GM23338 (cell line): ENCODE data around the gene KLF9. TPM values are rescaled to one million over a fixed set of nuclear protein-coding genes. Genes with fewer than 3 reads are reported as not detected.

ENCODE experiments used
- ATAC-seq: fragments of 200-7000 bp; cut with Tn5 transposase; 3 replicates; pipeline ENCODE4 v1.9.1; 2020
- DNase-seq: peaks from one replicate; pipeline ENCODE4 v3.0.0-alpha.2; 2015; ENCODE audit warnings: low spot score
- H2AFZ ChIP-seq: fragments of 200-600 bp; sonication (generic); 2 replicates; pipeline ENCODE4 v1.8.0; 2016; ENCODE audit warnings: antibody characterized with exemption, mild to moderate bottlenecking, moderate library complexity
- H3F3A ChIP-seq: fragments of 200-600 bp; sonication (generic); replicated peaks from 2 replicates; pipeline ENCODE4 v1.8.0; 2017; ENCODE audit warnings: antibody characterized with exemption, mixed run types, low read depth
- H3K27ac ChIP-seq: fragments of 200-600 bp; sonication (generic); 2 replicates; pipeline ENCODE4 v1.6.1; 2016; ENCODE audit warnings: low read depth
- H3K27me3 ChIP-seq: fragments of 200-600 bp; sonication (generic); 2 replicates; pipeline ENCODE4 v1.8.0; 2016; ENCODE audit warnings: mild to moderate bottlenecking, mixed run types, moderate library complexity; ENCODE audit not compliant: insufficient read depth
- H3K36me3 ChIP-seq: fragments of 200-600 bp; sonication (generic); 2 replicates; pipeline ENCODE4 v1.8.0; 2016; ENCODE audit warnings: mild to moderate bottlenecking; ENCODE audit not compliant: insufficient read depth
- H3K4me1 ChIP-seq: fragments of 200-600 bp; sonication (generic); 2 replicates; pipeline ENCODE4 v1.8.0; 2016; ENCODE audit warnings: mild to moderate bottlenecking, moderate library complexity; ENCODE audit not compliant: insufficient read depth
- H3K4me2 ChIP-seq: fragments of 200-600 bp; sonication (generic); 2 replicates; pipeline ENCODE4 v1.7.1; 2017; ENCODE audit warnings: mixed run types
- H3K4me3 ChIP-seq: fragments of 200-600 bp; sonication (generic); 2 replicates; pipeline ENCODE4 v1.6.1; 2016; ENCODE audit warnings: mixed run types
- H3K79me2 ChIP-seq: fragments of 200-600 bp; sonication (generic); replicated peaks from 2 replicates; pipeline ENCODE4 v1.8.0; 2017; ENCODE audit warnings: mild to moderate bottlenecking; ENCODE audit not compliant: insufficient read depth
- H3K9me2 ChIP-seq: fragments of 200-600 bp; sonication (generic); 2 replicates; pipeline ENCODE4 v1.8.0; 2017; ENCODE audit not compliant: insufficient read depth
- H4K20me1 ChIP-seq: fragments of 200-600 bp; sonication (generic); replicated peaks from 2 replicates; pipeline ENCODE4 v1.8.0; 2017; ENCODE audit warnings: mild to moderate bottlenecking; ENCODE audit not compliant: insufficient read depth
- H3K27ac Mint-ChIP-seq: 2 replicates; pipeline ENCODE4 v1.8.0; 2020; ENCODE audit warnings: inconsistent platforms, mild to moderate bottlenecking, moderate library complexity, mixed read lengths
- H3K27me3 Mint-ChIP-seq: 3 replicates; pipeline ENCODE4 v1.8.0; 2022; ENCODE audit warnings: low read depth, mild to moderate bottlenecking, moderate library complexity, mixed read lengths, inconsistent platforms; ENCODE audit not compliant: insufficient read depth, poor library complexity
- H3K36me3 Mint-ChIP-seq: 3 replicates; pipeline ENCODE4 v1.8.0; 2021; ENCODE audit warnings: low read depth, mild to moderate bottlenecking, inconsistent platforms, moderate library complexity, mixed read lengths
- H3K4me1 Mint-ChIP-seq: 3 replicates; pipeline ENCODE4 v1.8.0; 2020; ENCODE audit warnings: mild to moderate bottlenecking, inconsistent platforms, mixed read lengths
- H3K4me3 Mint-ChIP-seq: 3 replicates; pipeline ENCODE4 v1.8.0; 2021; ENCODE audit warnings: moderate library complexity, mild to moderate bottlenecking, inconsistent platforms, mixed read lengths
- H3K9me3 Mint-ChIP-seq: 3 replicates; pipeline ENCODE4 v1.8.0; 2020; ENCODE audit warnings: moderate library complexity, mild to moderate bottlenecking, inconsistent platforms, mixed read lengths
- CREB1 ChIP-seq: fragments of 250-450 bp; sonication (Bioruptor Pico); IDR thresholded peaks from 2 replicates; pipeline ENCODE4 v1.5.0; 2020; ENCODE audit warnings: low read depth, mild to moderate bottlenecking, moderate library complexity
- ETS1 ChIP-seq: IDR thresholded peaks from 2 replicates; pipeline ENCODE4 v1.6.1; 2016; ENCODE audit warnings: antibody characterized with exemption
- EZH2 ChIP-seq: fragments of 200-600 bp; sonication (generic); IDR thresholded peaks from one replicate; pipeline ENCODE4 v1.8.0; 2017; ENCODE audit warnings: antibody characterized with exemption, mild to moderate bottlenecking, low read depth; ENCODE audit not compliant: unreplicated experiment
- EZH2phosphoT487 ChIP-seq: fragments of 200-600 bp; sonication (generic); IDR thresholded peaks from one replicate; pipeline ENCODE4 v1.8.1; 2018; ENCODE audit warnings: antibody characterized with exemption; ENCODE audit not compliant: unreplicated experiment
- JUNB ChIP-seq: IDR thresholded peaks from one replicate; pipeline ENCODE4 v1.6.1; 2016; ENCODE audit warnings: antibody characterized with exemption; ENCODE audit not compliant: unreplicated experiment
- NANOG ChIP-seq: IDR thresholded peaks from 2 replicates; pipeline ENCODE4 v1.6.1; 2016; ENCODE audit warnings: antibody characterized with exemption, borderline replicate concordance
- POLR2AphosphoS5 ChIP-seq: IDR thresholded peaks from 2 replicates; pipeline ENCODE4 v1.6.1; 2016; ENCODE audit warnings: antibody characterized with exemption, low read depth
- STAT1 ChIP-seq: IDR thresholded peaks from one replicate; pipeline ENCODE4 v1.6.1; 2016; ENCODE audit warnings: antibody characterized with exemption; ENCODE audit not compliant: unreplicated experiment
- ZNF114 ChIP-seq: fragments of 250-450 bp; sonication (Bioruptor Pico); IDR thresholded peaks from 2 replicates; pipeline ENCODE4 v1.5.0; 2020; ENCODE audit warnings: mild to moderate bottlenecking, moderate library complexity
- ZNF331 ChIP-seq: fragments of 250-450 bp; sonication (Bioruptor Pico); IDR thresholded peaks from 2 replicates; pipeline ENCODE4 v1.5.0; 2020; ENCODE audit warnings: low read depth, mild to moderate bottlenecking, moderate library complexity
- ZNF462 ChIP-seq: fragments of 250-450 bp; sonication (Bioruptor Pico); IDR thresholded peaks from 2 replicates; pipeline ENCODE4 v1.5.0; 2020; ENCODE audit warnings: mild to moderate bottlenecking, moderate library complexity
- polyA plus RNA-seq: library from polyadenylated mRNA; unstranded; fragments of >200 nt; fragmentation: Nextera tagmentation; extraction: Ambion mirVana; gene quantifications from 2 replicates; pipeline ENCODE4 v1.2.1, GENCODE V29; 2016
- total RNA-seq: library from RNA; depleted of rRNA; stranded (reverse); fragments of >200 nt; shearing (Covaris generic); gene quantifications from 2 replicates; pipeline ENCODE4 v1.2.3, GENCODE V29; 2014
- TF ChIP-seq, protein P1 (sequence below), 2 experiments: fragments of 200-600 bp in 1 of 2; sonication (generic) in 1 of 2; conservative IDR thresholded peaks; 2 replicates each; pipeline versions ENCODE4 v1.5.1 to v1.6.1; 2016 to 2017; ENCODE audit warnings: antibody characterized with exemption in 2 of 2, low read depth in 2 of 2, mild to moderate bottlenecking in 2 of 2, moderate library complexity in 1 of 2
- TF ChIP-seq, protein P2 (sequence below): IDR thresholded peaks from one replicate; pipeline ENCODE4 v1.6.1; 2018; ENCODE audit warnings: antibody characterized with exemption; ENCODE audit not compliant: unreplicated experiment

Gene KLF9
- total and polyA plus RNA-seq, 2 experiments from 2014 or later, result 0.58 to 1.5 TPM

DNA sequence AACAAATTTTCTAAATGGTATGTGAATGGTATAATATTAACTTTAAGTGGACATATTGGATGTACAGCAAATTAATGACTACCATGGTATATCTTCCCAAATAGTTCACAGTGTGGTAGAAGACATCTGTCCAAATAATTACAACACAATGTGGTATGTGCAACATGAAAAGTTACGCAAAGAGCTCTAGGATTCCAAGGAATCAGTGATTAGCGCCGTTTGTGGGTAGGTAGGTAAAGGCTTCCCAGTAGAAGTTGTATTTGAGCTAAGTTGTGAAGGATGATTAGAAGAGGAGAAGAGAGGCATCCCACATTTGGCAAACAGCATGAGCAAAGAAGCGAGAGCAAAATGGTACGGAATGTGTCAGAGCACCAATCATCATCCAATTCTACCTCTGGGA lies 14.3 kb upstream of the KLF9 start:
- Mint-ChIP-seq H3K27me3 (peaks cover 8% of the 10 kb centered on the region), H3K36me3 (no peaks in the 10 kb centered on the region), H3K27ac (no peak overlapping the region), H3K4me3 (no peak overlapping the region), H3K9me3 (peaks cover 5% of the 10 kb centered on the region; the same call in 2 of the 3 replicates), H3K4me1 (peaks cover 4% of the 10 kb centered on the region; the same call in 2 of the 3 replicates)
- DNase-seq (no peak), ATAC-seq (no peak)
- H2AFZ ChIP-seq, result no peak overlapping the region
- no peaks in the 10 kb centered on the region for H3F3A ChIP-seq
- no peaks in the 10 kb centered on the region for H4K20me1 ChIP-seq
- H3K36me3 ChIP-seq, result no peaks in the 10 kb centered on the region
- no peaks in the 10 kb centered on the region for H3K27me3 ChIP-seq
- no peaks in the 10 kb centered on the region for H3K4me1 ChIP-seq
- H3K9me2 ChIP-seq, result no peaks in the 10 kb centered on the region; the same call in 1 of the 2 replicates
- H3K4me3 ChIP-seq, result no peak overlapping the region
- no peak overlapping the region for H3K27ac ChIP-seq
- no peak for TF ChIP-seq ZNF331 (CRISPR knock-in tag)
- TF ChIP-seq, protein P1, sequence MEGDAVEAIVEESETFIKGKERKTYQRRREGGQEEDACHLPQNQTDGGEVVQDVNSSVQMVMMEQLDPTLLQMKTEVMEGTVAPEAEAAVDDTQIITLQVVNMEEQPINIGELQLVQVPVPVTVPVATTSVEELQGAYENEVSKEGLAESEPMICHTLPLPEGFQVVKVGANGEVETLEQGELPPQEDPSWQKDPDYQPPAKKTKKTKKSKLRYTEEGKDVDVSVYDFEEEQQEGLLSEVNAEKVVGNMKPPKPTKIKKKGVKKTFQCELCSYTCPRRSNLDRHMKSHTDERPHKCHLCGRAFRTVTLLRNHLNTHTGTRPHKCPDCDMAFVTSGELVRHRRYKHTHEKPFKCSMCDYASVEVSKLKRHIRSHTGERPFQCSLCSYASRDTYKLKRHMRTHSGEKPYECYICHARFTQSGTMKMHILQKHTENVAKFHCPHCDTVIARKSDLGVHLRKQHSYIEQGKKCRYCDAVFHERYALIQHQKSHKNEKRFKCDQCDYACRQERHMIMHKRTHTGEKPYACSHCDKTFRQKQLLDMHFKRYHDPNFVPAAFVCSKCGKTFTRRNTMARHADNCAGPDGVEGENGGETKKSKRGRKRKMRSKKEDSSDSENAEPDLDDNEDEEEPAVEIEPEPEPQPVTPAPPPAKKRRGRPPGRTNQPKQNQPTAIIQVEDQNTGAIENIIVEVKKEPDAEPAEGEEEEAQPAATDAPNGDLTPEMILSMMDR (conservative IDR thresholded peaks at IDR 0.05; ENCODE audit: low read depth in 2 of 2), result no peak
- no peak for TF ChIP-seq ZNF114 (CRISPR knock-in tag)
- TF ChIP-seq, protein P2, sequence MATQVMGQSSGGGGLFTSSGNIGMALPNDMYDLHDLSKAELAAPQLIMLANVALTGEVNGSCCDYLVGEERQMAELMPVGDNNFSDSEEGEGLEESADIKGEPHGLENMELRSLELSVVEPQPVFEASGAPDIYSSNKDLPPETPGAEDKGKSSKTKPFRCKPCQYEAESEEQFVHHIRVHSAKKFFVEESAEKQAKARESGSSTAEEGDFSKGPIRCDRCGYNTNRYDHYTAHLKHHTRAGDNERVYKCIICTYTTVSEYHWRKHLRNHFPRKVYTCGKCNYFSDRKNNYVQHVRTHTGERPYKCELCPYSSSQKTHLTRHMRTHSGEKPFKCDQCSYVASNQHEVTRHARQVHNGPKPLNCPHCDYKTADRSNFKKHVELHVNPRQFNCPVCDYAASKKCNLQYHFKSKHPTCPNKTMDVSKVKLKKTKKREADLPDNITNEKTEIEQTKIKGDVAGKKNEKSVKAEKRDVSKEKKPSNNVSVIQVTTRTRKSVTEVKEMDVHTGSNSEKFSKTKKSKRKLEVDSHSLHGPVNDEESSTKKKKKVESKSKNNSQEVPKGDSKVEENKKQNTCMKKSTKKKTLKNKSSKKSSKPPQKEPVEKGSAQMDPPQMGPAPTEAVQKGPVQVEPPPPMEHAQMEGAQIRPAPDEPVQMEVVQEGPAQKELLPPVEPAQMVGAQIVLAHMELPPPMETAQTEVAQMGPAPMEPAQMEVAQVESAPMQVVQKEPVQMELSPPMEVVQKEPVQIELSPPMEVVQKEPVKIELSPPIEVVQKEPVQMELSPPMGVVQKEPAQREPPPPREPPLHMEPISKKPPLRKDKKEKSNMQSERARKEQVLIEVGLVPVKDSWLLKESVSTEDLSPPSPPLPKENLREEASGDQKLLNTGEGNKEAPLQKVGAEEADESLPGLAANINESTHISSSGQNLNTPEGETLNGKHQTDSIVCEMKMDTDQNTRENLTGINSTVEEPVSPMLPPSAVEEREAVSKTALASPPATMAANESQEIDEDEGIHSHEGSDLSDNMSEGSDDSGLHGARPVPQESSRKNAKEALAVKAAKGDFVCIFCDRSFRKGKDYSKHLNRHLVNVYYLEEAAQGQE, result no peak
- no peak for TF ChIP-seq ETS1
- TF ChIP-seq CREB1 (CRISPR knock-in tag), result no peak
- no peak for TF ChIP-seq EZH2phosphoT487
- no peak for TF ChIP-seq EZH2
- TF ChIP-seq JUNB, result no peak
- TF ChIP-seq STAT1, result no peak
- no peak for TF ChIP-seq ZNF462 (CRISPR knock-in tag)
- TF ChIP-seq POLR2AphosphoS5, result no peak
- TF ChIP-seq NANOG, result no peak
- no peak overlapping the region for H3K4me2 ChIP-seq
- H3K79me2 ChIP-seq, result no peaks in the 10 kb centered on the region
